Colonic mucosa (tissue), 4 donors: Measurements from ENCODE around the gene DAPK1. TPM values are rescaled to one million over a fixed set of nuclear protein-coding genes. Genes with fewer than 3 reads are reported as not detected.

ENCODE experiments used
- DNase-seq: peaks from one replicate; pipeline ENCODE4 v3.0.0-alpha.2; 2020
- H3K27ac ChIP-seq: fragments of 200-600 bp; one replicate; pipeline ENCODE4 v1.8.0; 2021
- H3K27me3 ChIP-seq: fragments of 200-600 bp; one replicate; pipeline ENCODE4 v1.8.0; 2021
- H3K36me3 ChIP-seq: fragments of 200-600 bp; one replicate; pipeline ENCODE4 v1.8.0; 2021
- H3K4me1 ChIP-seq: fragments of 200-600 bp; one replicate; pipeline ENCODE4 v1.8.0; 2021; ENCODE audit warnings: mild to moderate bottlenecking
- H3K4me3 ChIP-seq: fragments of 200-600 bp; one replicate; pipeline ENCODE4 v1.8.0; 2021
- H3K9ac ChIP-seq, 2 donors: one replicate each; pipeline ENCODE4 v1.7.0; 2013; ENCODE audit warnings: control low read depth in 2 of 2, low read depth in 2 of 2, low read length in 2 of 2
- H3K9me3 ChIP-seq: fragments of 200-600 bp; one replicate; pipeline ENCODE4 v1.8.0; 2021
- intact Hi-C: fragments of 100-400 bp; cut with DNase I; formaldehyde crosslinking; loops from one replicate; pipeline ENCODE4 v1.14.1; 2022
- total RNA-seq, 2 donors: library from RNA; stranded (reverse); fragmentation: NEBNext Ultra II Directional in 1 of 2; extraction: Animal tissue kit (Norgen Biotek cat#: 25700) in 1 of 2; gene quantifications; one replicate each; pipeline ENCODE4 v1.2.1, GENCODE V29; 2021
- TF ChIP-seq, protein P1 (sequence below): fragments of 200-600 bp; IDR thresholded peaks from one replicate; pipeline ENCODE4 v1.8.0; 2022; ENCODE audit warnings: antibody characterized with exemption, mild to moderate bottlenecking
- donor health status: healthy.
- donor health status: DM: no; HTN: no; CAD: no.
- donor health status: DM: no; HTN: no; CAD: no.

The DAPK1 gene
- total RNA-seq, 2 donors from 2014 or later: 7.9 to 17.5 TPM

DNA sequence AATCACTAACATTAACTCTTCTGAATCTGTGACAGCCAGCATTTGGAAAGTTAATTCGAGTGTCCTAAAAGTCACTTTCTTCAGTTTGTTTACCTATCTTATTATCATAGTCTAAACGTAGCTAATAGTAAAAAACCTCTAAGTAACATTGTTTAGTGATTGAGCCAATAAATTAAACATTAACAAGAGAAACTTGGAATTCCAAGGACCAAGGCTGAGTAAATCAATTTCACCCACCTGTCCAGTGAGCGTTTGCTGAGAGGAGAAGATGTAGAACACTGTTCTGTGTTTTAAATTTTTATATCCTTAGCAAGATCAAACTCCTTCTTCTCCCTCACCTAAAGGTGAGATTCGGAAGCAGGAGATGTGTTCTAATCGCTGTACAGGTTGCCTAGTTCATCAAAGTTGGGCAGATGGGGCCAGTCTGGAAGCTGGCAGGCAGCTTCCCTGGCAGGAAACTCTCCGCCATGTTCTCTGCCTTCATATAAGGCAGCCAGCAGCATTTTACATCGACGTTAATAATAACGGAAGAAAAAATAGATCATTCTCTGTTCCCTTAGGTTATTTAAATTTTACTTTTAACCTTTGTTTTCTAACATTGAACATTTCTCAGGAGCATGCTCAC lies 89.2 kb downstream of the DAPK1 start:
- no peaks in the 10 kb centered on the region for H3K9me3 ChIP-seq
- H3K36me3 ChIP-seq: no peaks in the 10 kb centered on the region
- no peak for DNase-seq
- no peak overlapping the region for H3K27ac ChIP-seq
- TF ChIP-seq, protein P1, sequence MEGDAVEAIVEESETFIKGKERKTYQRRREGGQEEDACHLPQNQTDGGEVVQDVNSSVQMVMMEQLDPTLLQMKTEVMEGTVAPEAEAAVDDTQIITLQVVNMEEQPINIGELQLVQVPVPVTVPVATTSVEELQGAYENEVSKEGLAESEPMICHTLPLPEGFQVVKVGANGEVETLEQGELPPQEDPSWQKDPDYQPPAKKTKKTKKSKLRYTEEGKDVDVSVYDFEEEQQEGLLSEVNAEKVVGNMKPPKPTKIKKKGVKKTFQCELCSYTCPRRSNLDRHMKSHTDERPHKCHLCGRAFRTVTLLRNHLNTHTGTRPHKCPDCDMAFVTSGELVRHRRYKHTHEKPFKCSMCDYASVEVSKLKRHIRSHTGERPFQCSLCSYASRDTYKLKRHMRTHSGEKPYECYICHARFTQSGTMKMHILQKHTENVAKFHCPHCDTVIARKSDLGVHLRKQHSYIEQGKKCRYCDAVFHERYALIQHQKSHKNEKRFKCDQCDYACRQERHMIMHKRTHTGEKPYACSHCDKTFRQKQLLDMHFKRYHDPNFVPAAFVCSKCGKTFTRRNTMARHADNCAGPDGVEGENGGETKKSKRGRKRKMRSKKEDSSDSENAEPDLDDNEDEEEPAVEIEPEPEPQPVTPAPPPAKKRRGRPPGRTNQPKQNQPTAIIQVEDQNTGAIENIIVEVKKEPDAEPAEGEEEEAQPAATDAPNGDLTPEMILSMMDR: no peak
- intact Hi-C loops: no loop called here
- H3K27me3 ChIP-seq: no peaks in the 10 kb centered on the region
- H3K9ac ChIP-seq: no peak overlapping the region
- no peak overlapping the region for H3K4me3 ChIP-seq
- H3K4me1 ChIP-seq: no peaks in the 10 kb centered on the region

DNA sequence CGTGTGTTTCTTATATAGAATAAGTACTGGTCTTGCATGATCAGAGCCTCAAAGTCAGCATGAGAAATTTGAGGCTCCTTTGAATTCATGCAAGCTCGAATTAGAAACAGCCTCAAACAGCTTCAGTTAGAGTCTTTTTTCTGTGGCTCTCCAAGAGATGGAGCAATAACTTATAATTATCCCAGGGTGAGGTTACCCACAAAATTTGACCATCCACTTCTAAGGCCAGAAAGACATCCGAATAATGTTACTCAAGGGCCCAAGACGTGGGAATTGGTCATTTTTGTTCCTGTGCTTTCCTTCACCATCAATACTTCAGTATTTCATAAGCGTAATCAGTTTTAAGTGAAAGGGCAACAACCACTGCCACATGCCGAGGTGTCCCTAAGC lies 89.7 kb downstream of the DAPK1 start:
- Histone ChIP-seq H3K4me3 (no peak overlapping the region), H3K27ac (no peak overlapping the region), H3K9me3 (no peaks in the 10 kb centered on the region), H3K4me1 (no peaks in the 10 kb centered on the region), H3K9ac (no peak overlapping the region), H3K27me3 (no peaks in the 10 kb centered on the region), H3K36me3 (no peaks in the 10 kb centered on the region)
- DNase-seq: no peak
- TF ChIP-seq, protein P1: no peak
- intact Hi-C loops: no loop called here

DNA sequence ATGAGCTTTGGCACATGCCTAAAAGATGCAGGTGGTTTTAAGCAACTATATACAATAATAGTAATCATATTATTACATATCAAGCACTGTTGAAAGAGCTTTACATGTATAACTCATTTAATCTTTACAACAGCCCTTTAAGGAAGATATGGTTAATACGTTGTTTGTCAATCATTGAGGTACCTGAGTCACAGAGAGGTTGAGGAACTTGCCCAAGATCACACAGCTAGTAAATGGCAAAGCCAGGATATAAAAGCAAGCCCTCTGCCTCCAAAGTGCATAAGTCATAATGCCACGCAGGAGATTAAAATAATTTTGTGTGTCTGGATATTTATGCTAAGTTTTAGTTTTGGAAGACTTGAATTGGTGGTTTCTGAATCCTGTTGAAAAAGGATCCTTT lies 90.2 kb downstream of the DAPK1 start:
- intact Hi-C loops: no loop called here
- H3K27ac ChIP-seq: no peak overlapping the region
- no peaks in the 10 kb centered on the region for H3K4me1 ChIP-seq
- H3K9ac ChIP-seq: no peak overlapping the region
- no peaks in the 10 kb centered on the region for H3K9me3 ChIP-seq
- no peak overlapping the region for H3K4me3 ChIP-seq
- TF ChIP-seq, protein P1: no peak
- DNase-seq: no peak
- no peaks in the 10 kb centered on the region for H3K36me3 ChIP-seq
- no peaks in the 10 kb centered on the region for H3K27me3 ChIP-seq

DNA sequence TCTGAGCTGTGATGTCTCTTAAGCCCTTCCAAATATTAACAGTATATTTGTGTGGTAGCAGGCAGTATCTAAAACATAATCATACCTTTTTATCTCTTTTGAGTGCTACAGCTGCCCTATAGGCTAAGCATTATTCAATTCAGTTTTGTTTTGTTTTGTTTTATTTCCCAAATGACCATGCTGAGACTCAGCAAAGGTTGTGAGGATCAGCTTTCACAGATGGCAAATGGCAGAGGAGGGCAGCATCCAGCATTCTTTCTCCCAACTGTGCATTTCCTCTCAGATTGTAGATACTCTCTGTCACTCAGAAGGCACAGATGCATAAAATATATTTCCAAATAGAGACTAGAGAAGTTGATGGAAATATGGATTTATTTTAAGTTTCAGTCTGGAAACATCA lies 90.7 kb downstream of the DAPK1 start:
- Histone ChIP-seq H3K9ac (no peak overlapping the region), H3K9me3 (no peaks in the 10 kb centered on the region), H3K36me3 (no peaks in the 10 kb centered on the region), H3K4me3 (no peak overlapping the region), H3K27me3 (no peaks in the 10 kb centered on the region), H3K4me1 (no peaks in the 10 kb centered on the region), H3K27ac (no peak overlapping the region)
- TF ChIP-seq, protein P1: no peak
- DNase-seq: no peak
- intact Hi-C loops: no loop called here

DNA sequence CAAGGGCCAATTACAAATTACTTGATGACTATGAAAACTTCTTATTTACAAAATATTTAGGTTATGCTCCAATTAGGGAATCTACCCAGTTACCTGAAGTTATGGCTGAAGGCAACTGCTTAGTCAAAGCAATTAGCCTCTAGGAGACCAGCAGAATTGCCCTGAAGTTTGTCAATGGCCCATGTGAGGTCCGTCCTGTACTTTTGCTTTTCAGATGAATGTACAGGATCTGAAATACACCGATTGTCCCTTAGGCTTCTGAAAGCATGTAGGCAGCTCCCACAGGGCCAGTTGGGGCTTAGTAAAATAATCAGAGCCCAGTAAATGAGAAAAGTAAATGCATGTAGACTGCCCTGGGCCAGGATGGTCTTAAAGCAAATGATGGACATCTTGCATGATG lies 93.3 kb downstream of the DAPK1 start:
- TF ChIP-seq, protein P1: no peak
- Histone ChIP-seq H3K9me3 (no peaks in the 10 kb centered on the region), H3K27ac (no peak overlapping the region), H3K9ac (no peak overlapping the region), H3K27me3 (no peaks in the 10 kb centered on the region), H3K36me3 (no peaks in the 10 kb centered on the region), H3K4me1 (no peaks in the 10 kb centered on the region), H3K4me3 (no peak overlapping the region)
- intact Hi-C loops: no loop called here
- DNase-seq: no peak
